ENCODE measurements around the gene GASK1A.

The GASK1A gene

DNA sequence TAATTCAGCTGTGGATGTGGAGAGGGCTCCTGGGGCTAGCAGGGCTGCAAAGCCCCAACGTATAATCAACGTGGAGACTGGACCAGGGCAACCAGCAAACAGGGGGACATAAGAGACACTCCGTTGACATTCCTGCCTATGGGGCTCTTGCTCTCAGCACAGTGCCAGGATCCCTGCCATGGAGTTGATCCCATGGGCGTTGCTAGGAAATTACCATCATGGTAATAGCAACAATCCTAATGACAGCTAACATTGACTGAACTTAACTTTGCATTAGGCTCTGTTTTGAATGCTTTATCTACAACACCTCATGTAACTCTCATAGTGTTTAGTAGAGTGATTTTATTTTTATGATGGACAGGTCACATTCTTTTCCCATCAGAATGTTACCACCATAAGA lies 16.9 kb downstream of the GASK1A start:
- TF ChIP-seq GATA1 (IDR thresholded peaks at IDR 0.05; ENCODE audit: low read depth, low read length) (no peak), POLR2A (IDR thresholded peaks at IDR 0.05; ENCODE audit: low read length) (no peak)
- no peak for DNase-seq

DNA sequence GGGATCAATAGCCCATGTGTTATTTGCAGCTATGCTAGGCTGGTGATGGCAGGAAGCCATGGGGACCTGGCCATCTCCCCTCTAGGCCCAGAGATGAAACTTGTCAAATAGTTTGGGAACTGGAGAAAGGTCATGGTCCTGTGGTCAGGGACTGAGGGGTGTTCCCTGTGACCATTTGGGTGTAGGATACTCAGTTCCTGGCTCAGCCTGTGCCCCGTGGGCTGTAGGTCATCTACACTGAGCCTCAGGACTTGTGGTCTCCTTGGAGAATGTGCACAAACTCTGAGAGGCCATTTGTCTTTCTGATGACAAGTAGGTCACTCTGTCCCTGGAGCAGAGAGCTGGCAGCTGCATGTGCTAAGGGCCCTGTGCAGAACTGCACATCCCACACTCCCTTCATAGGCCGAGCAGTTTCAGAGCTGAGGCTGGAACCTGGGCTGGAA lies 17.5 kb downstream of the GASK1A start:
- DNase-seq, result no peak
- no peak for TF ChIP-seq GATA1 (IDR thresholded peaks at IDR 0.05; ENCODE audit: low read depth, low read length)
- no peak for TF ChIP-seq POLR2A (IDR thresholded peaks at IDR 0.05; ENCODE audit: low read length)

DNA sequence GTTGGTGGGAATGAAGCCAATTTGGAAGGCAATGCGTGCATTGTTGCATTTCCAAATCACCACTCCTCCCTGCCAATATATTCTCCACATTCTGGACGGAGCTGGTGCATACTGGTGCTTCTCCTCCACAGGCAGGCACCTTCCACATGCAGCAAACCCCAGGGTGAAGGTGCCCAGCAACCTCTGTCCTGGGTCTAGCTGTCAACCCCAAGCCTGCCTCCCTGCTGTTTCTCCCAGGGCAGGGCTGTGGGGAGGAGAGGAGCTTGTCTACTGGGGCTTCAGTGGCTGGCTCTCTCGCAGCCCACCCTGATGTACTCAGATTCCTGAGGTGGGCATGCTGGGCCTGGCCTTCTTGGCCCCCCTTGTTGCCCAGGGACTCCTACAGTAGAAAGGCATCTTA lies 20.1 kb downstream of the GASK1A start:
- no peak for TF ChIP-seq POLR2A (IDR thresholded peaks at IDR 0.05; ENCODE audit: low read length)
- no peak for TF ChIP-seq GATA1 (IDR thresholded peaks at IDR 0.05; ENCODE audit: low read depth, low read length)
- no peak for DNase-seq

DNA sequence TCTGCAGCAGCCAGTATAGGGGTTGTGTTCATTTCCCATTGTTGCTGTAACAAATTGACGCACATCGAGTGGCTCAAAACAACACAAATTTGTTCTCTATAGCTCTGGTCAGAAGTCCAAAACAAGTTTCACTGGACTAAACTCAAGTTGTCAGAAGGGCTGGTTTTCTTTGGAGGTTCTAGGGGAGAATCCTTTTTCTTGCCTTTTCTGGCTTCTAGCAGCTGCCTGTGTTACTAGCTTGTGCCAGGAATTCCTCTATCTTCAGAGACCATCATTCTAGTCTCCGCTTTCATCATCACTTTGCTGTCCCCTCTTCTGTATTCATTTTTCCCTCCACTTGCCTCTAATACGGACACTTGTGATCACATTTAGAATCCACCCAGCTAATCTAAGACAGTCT lies 20.5 kb downstream of the GASK1A start:
- no peak for DNase-seq
- TF ChIP-seq GATA1 (IDR thresholded peaks at IDR 0.05; ENCODE audit: low read depth, low read length) (no peak), POLR2A (IDR thresholded peaks at IDR 0.05; ENCODE audit: low read length) (no peak)

DNA sequence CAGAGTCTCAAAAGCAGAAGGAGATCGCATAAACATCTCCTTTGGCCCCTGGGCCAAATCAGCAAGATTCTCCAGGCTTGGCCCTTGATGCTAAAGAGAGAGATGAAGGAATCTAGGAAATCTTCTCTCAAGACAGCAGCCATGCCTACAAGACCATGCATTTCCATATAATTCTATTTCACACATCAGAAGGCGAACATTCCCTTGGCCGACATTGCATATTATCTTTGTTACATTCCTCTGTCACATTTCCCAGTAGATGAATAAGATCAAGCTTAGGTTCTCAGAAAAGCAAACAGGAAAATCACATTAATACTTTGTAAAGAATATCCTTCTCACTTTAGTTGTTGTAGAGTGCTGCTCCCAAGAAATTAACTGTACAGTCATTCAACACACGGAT lies 21.3 kb downstream of the GASK1A start:
- TF ChIP-seq GATA1 (IDR thresholded peaks at IDR 0.05; ENCODE audit: low read depth, low read length), result no peak
- no peak for TF ChIP-seq POLR2A (IDR thresholded peaks at IDR 0.05; ENCODE audit: low read length)
- no peak for DNase-seq

DNA sequence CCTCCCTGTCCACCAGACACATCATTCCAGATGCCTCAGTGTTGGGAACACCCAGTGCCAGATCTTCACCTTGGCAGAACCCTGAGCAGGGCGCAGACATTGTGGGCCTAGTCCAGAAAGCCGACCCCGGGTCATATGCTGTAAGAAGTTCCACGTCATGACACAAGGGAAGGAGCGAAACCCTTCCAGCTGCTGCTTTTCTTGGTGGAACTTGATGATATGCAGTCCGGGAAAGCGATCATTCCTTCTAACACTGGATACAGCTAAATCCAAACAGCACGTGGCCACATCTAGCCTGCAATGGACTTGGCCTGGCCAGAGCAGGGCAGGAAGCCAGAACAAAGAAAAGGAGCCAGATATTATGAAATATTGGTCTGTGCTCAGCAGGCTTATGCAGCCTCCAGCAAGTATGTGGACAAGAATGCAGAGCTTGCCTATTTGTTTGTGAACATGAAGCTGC lies 22.0 kb downstream of the GASK1A start:
- no peak for TF ChIP-seq POLR2A (IDR thresholded peaks at IDR 0.05; ENCODE audit: low read length)
- no peak for TF ChIP-seq GATA1 (IDR thresholded peaks at IDR 0.05; ENCODE audit: low read depth, low read length)
- no peak for DNase-seq

DNA sequence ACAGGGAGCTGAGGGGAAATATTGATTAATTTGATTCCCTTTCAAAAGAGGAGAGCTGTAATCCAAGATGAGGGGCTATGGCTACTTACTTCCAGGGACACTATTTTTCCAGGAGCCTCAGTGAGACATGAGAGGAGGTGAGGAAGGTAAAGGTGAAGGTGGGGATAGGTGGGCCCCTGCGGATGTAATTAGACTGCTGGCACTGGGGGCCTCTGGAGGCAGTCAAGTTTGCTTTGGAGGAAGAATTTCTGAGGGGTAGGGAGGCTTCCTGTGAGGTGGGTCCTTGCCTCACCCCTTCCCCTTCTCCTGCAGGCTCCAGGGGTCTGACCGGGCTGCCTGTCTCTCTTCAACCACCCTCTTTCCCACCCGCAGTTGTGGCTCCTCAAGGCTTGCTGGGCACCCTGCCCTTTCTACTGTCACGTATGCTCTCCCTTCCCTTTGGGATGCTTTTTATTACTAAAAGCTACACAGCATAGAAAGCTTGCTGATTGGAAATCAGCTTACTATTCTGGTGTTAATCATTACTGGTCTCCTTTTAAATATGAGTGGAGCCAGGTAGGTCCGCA lies 22.5 kb downstream of the GASK1A start:
- TF ChIP-seq GATA1 (IDR thresholded peaks at IDR 0.05; ENCODE audit: low read depth, low read length), result no peak
- no peak for TF ChIP-seq POLR2A (IDR thresholded peaks at IDR 0.05; ENCODE audit: low read length)
- no peak for DNase-seq

DNA sequence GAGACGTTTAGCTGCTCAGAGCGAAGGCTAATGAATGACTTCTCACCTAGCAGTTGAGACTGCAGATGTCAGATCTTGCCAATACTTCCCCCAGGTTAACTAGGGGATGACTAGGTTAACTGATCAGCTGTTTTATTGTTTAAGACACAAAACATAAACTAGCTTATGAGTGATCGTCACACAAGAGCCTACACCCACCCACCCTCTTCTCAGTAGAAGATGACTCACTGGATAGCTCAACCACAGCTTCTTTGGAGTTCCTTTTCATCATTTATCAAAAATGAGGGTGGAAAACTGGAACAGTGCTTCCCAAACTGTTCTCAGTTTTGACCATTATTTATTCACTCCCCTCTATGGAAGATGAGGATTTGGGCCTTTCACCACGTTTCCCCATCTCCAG lies 25.2 kb downstream of the GASK1A start:
- no peak for DNase-seq
- TF ChIP-seq POLR2A (IDR thresholded peaks at IDR 0.05; ENCODE audit: low read length) (no peak), GATA1 (IDR thresholded peaks at IDR 0.05; ENCODE audit: low read depth, low read length) (no peak)

DNA sequence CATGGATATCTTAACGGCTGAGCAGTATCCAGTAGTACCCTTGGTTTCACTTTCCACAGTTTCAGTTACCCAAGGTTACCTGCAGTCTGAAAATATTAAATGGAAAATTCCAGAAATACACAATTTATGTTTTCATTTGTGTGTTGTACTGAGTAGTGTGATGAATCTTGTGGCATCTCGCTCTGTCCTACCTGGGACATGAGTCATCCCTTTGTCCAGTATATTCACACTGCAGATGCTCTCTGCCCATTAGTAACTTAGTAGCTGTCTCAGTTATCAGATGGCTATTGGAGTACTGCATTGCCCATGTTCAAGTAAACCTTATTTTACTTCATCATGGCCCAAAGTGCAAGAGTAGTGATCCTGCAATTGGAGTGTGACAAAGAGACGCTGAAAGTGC lies 26.1 kb downstream of the GASK1A start:
- TF ChIP-seq POLR2A (IDR thresholded peaks at IDR 0.05; ENCODE audit: low read length), result no peak
- no peak for TF ChIP-seq GATA1 (IDR thresholded peaks at IDR 0.05; ENCODE audit: low read depth, low read length)
- DNase-seq, result no peak

DNA sequence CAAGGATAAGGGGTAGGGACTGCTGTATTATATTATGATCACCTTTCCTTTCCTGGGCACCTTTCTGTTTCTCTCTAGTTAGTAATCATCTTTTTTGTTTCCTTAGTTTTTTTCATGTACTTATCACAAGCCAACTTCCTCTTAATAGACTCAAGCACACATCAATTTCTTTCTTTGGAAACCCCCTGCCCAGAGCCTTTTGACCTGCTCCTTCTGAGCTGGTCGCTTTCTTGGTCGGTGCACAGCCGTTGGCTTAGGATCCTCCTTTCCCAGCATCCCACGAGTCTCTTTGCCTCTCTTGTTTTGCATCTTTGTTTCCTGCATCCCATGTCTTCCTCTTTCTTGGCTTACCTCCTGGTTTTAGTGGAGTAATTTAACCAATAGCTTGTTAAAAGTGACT lies 26.9 kb downstream of the GASK1A start:
- TF ChIP-seq POLR2A (IDR thresholded peaks at IDR 0.05; ENCODE audit: low read length), result no peak
- no peak for TF ChIP-seq GATA1 (IDR thresholded peaks at IDR 0.05; ENCODE audit: low read depth, low read length)
- no peak for DNase-seq

DNA sequence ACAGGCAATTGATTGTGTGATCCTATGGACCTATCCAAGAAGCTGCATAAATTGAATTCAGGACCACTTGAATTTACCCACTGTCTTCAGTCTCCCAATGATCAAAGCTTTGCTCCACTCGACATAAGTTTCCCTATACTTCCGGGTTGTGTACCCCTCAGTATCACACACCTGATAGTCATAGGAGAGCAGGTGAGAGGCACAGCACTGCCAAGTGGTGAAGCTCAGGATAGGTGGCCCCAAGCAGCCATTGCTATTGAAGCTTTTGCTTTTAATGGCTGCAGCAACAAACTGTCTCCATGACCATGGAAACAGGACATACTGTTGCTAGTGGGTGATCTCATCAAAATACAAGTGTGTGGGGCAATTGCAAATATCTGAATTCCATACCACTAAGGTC lies 27.7 kb downstream of the GASK1A start:
- TF ChIP-seq GATA1 (IDR thresholded peaks at IDR 0.05; ENCODE audit: low read depth, low read length) (no peak), POLR2A (IDR thresholded peaks at IDR 0.05; ENCODE audit: low read length) (no peak)
- DNase-seq, result no peak

DNA sequence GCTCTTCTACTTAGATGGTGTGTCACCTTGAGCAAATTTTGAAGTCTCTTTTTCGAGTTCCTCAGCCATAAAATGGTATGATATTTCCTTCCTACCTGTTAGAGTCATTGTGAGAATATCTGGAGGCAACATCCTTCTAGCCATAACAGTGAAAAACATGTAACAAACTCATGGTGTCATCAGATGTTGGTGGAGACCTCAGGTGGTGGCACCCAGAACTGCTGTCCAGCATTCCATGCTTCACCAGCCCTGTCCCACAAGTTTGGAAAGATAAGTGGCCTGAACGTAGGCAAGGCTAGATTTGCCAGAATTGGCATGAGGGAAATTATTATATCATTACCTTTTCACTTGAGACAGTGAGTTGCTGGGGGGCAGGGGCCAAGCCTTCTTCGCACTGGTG lies 30.4 kb downstream of the GASK1A start:
- DNase-seq, result no peak
- no peak for TF ChIP-seq GATA1 (IDR thresholded peaks at IDR 0.05; ENCODE audit: low read depth, low read length)
- TF ChIP-seq POLR2A (IDR thresholded peaks at IDR 0.05; ENCODE audit: low read length), result no peak

DNA sequence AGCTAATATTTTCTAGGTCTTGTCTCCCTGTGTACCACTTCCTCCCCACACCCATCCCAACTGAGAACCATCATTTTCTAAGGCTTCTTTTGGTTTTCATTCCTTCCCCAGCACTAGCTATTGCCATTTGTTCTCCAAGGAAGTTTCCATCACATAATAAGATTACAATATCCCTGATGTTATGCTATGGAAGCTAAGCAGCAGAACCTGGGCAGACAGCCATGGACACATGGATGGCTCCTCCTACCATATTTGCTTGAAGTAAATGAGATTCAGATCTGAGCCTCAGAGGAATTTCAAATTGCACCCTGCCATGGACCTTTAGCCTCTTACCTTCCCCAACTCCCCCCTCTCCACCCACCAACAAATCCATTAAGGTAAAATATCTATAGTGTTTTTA lies 31.5 kb downstream of the GASK1A start:
- no peak for TF ChIP-seq POLR2A (IDR thresholded peaks at IDR 0.05; ENCODE audit: low read length)
- no peak for TF ChIP-seq GATA1 (IDR thresholded peaks at IDR 0.05; ENCODE audit: low read depth, low read length)
- no peak for DNase-seq

DNA sequence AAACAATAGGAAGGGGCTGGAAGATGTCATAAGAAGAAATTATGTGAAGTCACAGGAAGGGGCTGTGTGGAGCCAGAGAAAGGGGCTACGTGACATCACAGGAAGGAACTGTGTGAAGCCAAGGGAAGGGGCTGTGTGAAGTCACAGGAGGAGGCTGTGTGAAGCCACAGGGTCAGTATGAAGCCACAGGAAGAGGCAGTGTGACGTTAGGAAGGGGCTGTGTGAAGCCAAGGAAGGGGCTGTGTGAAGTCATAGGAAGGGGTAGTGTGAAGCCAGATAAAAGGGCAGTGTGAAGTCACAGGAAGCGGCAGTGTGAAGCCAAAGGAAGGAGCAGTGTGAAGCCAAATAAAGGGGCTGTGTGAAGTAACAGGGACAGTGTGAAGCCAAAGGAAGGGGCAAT lies 32.5 kb downstream of the GASK1A start:
- no peak for DNase-seq

DNA sequence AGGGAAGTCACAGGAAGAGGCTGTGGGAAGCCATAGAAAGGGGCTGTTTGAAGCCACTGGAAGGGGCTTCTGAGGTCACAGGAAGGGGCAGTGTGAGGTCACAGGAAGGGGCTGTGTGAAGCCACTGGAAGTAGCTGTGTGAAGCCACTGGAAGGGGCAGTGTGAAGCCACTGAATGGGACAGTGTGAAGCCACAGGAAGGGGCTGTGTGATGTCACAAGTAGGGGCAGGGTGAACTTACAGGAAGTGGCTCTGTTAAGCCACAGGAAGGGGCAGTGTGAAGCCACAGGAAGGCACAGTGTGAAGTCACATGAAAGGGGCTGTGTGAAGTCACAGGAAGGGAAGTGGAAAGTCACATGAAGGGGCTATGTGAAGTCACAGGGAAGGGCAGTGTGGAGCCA lies 33.1 kb downstream of the GASK1A start:
- no peak for TF ChIP-seq POLR2A (IDR thresholded peaks at IDR 0.05; ENCODE audit: low read length)
- TF ChIP-seq GATA1 (IDR thresholded peaks at IDR 0.05; ENCODE audit: low read depth, low read length), result no peak
- DNase-seq, result no peak

More for the DNA sequence above, 32.5 kb downstream of the GASK1A start:
- TF ChIP-seq GATA1 (IDR thresholded peaks at IDR 0.05; ENCODE audit: low read depth, low read length) (no peak), POLR2A (IDR thresholded peaks at IDR 0.05; ENCODE audit: low read length) (no peak)

DNA sequence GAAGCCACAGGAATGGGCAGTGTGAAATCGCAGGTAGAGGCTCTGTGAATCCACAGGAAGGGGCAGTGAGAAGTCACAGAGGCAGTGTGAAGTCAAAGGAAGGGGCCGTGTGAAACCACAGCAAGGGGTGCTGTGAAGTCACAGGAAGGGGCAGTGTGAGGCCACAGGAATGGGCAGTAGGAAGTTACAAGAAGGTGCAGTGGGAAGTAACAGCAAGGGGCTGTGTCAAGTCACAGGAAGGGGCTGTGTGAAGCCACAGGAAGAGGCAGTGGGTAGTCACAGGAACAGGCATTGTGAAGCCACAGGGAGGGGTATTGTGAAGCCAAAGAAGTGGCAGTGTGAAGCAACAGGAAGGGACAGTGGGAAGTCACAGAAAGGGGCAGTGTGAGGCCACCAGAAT lies 34.1 kb downstream of the GASK1A start:
- no peak for DNase-seq
- TF ChIP-seq POLR2A (IDR thresholded peaks at IDR 0.05; ENCODE audit: low read length) (no peak), GATA1 (IDR thresholded peaks at IDR 0.05; ENCODE audit: low read depth, low read length) (no peak)
